Measurements from ENCODE around the gene BORCS5.
"Not testable (repeated sequence)": the region's sequence is repeated elsewhere in the genome, so short reads cannot be mapped to it uniquely, and the experiment has no call there.

Gene BORCS5

GRCh38 chr12:12492547-12492946 is 135.7 kb downstream of the BORCS5 start:
- no peak for DNase-seq

GRCh38 chr12:12495536-12495935 is 138.7 kb downstream of the BORCS5 start:
- DNase-seq, result no peak

- no peak for DNase-seq
These were observed 141.3 kb downstream of the BORCS5 start for GRCh38 chr12:12498210-12498609.

- no peak for DNase-seq
These were observed 143.2 kb downstream of the BORCS5 start for GRCh38 chr12:12499909-12500604.

- no peak for DNase-seq
These were observed 144.2 kb downstream of the BORCS5 start for GRCh38 chr12:12501121-12501520.

DNA sequence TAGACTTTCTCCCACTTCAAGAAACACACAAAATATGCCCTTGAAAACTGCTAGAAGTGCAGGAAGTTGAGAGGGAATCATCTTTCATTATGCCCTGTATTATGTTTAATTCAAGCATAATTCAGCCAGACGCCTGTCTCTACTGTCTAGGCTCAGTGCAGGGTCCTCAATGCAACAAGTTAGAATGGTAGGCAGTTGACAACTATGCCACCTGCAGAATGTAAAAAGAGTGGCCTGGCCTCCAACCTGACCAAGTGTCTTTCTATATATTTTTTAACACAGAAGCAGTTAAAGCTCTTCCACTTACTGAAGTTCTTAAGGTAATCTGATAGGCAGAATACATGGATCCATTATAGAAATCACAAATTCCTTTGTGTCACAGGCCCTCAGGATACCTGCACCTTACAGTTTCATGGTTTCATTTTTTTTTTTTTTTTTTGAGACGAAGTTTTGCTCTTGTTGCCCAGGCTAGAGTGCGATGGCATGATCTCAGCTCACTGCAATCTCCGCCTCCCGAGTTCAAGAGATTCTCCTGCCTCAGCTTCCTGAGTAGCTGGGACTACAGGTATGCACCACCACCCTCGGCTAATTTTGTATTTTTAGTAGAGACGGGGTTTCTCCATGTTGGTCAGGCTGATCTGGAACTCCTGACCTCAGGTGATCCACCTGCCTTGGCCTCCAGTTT is 145.4 kb downstream of the BORCS5 start:
- not testable (repeated sequence) for DNase-seq

- DNase-seq, result no peak
These were observed 145.9 kb downstream of the BORCS5 start for GRCh38 chr12:12502815-12503151.

DNA sequence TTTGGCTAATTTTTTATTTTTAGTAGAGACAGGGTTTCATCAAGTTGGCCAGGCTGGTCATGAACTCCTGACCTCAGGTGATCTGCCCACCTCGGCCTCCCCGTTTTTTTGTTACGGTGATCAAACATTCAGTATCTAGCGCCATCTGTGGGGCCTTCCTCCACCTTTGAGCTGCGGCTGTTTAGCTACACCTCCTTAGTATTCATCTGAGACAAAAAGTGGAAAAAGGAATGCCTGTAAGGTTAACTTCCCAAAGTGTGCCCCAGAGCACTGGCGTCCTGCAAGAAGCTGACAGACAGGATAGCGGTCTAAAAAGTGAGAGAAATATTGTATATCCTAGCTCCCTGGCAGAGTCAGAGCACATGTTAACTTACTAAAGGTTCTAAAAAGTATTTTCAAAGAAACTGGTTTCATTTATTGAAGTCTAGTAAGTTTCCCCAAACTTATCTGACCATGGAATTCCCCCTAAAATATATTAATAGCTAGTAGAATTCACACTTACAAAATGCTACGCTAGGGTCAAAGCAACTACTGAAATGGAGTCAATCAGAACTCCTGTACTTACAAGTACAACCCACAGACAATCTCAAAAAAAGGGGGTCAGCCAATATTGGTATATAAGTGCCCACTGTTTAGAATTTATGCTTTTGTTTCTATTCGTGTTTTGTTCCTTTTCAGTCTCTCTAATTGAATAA is 146.7 kb downstream of the BORCS5 start:
- DNase-seq, result no peak

DNA sequence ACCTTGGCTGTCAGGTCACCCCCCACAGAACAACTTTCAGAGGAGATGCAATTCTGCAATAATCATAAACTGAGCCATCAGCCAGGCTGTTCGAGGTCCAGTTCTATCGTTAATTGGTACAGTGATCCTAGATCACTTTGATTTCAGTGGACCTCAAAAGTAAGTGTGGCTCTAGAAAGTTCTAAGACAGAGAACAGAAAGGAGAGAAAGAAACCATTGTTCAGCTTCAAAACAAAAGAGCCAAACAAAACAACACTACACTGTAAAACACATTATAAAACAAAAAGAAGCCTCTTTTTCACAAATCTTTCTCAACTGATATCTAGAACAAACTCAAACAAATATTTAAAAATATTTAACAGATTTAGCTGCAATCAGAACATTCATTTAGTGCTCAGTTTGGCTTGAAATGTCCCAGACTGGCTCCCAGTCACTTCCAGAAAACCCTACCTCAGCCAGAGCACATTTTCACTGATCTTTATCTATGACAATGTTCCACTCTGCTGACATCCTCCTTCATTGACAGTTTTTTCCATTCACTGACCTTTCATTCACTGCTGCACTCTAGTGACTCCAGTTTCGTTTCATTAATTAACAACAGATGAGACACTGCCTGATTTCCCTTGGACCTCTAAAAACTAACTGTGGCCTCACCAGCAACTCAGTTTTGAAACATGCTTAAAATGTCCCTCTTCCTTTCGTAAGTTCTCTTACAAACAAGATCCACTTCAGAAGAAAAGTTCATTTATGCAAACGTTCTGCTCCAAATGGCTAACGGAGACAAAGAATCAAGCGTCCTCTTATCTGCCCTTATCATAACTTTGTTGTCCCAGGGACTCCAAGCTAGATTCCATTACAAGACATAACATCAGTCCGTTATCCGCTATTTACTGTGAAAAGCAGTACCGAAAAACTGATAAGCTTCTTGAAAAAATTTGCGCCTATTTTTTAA is 148.9 kb downstream of the BORCS5 start:
- no peak for DNase-seq

GRCh38 chr12:12506496-12506890 is 149.6 kb downstream of the BORCS5 start:
- DNase-seq, result no peak

DNA sequence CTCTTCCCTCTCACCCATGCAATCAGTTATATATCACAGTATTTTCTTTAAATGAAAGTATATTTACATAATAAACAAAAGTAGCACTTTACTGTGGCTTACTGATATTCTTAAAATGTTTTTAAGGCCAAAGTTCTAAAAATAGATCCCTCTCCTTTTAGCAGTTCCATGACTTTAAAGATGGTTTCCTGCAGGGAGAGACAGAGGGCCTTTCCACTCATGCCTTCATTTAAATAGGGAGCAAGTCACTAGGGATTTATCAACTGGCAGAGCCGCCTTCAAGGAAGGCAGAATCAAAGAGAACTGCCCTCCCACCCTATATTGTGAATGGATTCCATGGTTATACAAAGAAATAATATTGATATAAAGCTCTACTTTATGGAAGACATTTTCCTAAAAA is 150.2 kb downstream of the BORCS5 start:
- DNase-seq, result no peak

GRCh38 chr12:12508612-12509011 is 151.7 kb downstream of the BORCS5 start:
- no peak for DNase-seq

DNA sequence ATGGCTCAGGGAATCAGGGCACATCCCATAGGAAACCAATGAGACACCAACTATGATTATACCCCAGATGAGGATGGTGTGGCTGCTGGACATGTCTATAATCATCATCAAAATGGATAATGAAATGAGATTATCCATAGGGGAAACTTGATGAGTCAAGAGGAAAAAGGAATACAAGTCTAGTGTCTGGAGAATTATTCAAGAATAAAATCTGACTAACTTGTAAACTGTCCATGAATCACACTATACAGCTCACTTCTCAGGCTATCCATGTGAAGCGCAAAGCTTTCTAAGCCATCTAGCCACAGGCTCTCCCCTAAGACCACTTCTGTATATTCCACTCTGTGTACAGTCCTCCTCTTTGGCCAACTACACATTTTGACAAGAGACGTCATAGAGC is 153.3 kb downstream of the BORCS5 start:
- no peak for DNase-seq

DNA sequence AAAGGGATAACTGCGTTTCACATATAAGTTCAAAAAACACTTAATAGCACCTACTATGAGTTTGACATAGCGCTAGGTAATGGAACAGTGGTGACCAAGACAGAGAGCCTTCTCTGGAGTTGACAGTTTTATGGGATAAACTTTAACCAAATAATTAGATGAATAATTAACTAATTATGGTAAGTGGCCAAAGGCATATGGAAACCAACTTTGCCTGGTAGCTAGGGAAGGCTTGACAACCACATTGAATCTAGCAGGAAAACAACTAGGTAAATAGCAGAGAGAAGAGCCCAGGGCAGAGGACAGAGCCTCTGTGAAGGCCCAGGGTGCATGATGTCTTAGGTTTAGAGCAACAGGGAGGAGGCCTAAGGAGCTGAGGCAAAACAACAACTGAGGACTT is 153.7 kb downstream of the BORCS5 start:
- no peak for DNase-seq

DNA sequence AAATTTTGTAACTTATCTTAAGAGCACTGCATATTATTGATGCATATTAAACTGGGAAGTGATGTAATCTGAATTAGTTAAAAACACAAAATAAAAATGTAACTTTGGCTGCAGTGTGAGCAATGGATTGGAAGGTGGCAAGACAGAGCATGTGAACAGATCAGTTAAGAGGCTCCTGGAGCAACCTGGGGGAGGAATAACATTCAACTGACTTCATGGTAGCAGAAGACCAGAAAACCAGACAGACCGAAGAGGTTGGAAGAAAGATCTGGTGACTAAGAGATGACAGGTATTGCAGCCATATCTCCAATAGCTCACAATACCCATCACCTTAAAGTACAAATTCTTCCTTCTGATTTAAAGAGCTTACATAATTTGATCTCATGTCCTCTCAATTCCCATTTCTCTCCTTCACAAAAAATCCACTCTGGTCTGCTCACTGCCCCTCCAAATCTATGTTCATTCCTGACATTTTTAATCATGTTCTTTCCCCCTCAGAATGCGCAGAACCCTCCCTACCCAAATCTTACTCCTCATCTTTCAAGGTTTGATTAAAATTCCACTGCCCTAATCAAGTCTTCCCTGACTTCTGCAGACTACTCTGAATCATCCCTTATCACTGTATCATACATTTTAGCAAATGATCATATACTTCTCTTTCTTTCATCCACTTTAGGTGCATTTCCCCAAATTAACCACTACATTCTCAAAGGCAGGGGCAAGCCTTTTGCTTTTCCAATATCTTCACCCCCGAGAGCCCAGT is 154.3 kb downstream of the BORCS5 start:
- DNase-seq, result no peak

GRCh38 chr12:12511895-12512711 is 155.2 kb downstream of the BORCS5 start:
- no peak for DNase-seq

DNA sequence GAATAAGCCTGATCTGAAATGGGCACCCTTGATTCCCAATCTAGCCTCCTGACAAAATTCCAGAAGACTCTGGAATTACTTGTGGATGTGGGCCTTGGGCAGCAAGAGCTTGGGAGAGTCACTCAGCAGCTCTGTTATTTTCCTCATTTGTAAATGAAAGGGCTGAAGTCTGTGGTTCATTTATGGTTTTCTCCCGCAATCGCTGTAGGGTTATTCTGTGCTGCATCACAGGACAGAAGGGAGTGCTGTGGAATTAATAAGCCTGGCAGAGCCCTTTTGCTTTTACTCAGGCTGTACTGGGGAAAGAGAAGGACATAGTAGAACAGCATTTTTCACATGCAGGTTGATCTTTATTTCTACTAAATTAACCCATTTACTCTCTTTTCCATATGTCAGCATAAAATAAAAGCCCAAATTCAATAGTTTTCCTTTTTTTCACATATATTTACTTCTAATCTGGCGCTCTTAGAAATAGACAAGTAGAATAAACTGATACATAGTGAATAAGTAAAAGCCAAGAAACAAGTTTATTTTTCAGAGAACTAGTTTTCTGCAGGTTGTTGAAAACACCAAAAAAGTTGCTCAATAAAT is 156.6 kb downstream of the BORCS5 start:
- no peak for DNase-seq

DNA sequence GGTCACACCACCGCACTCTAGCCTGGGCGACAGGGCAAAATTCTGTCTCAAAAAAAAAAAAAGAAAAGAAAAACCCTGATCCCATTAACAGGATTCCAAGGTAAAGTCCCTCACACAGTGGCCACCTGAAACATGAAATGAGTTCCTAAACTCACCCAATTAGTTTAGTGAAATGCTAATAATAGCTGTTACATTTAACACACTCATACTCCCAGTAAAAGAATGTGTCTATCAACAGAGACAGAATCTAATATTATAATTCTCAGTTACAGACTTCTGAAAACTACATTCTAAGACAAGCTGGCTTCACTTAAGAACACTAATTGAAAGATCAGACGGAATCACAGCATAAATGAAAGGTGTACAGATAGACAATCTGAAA is 161.6 kb downstream of the BORCS5 start:
- no peak for DNase-seq

DNA sequence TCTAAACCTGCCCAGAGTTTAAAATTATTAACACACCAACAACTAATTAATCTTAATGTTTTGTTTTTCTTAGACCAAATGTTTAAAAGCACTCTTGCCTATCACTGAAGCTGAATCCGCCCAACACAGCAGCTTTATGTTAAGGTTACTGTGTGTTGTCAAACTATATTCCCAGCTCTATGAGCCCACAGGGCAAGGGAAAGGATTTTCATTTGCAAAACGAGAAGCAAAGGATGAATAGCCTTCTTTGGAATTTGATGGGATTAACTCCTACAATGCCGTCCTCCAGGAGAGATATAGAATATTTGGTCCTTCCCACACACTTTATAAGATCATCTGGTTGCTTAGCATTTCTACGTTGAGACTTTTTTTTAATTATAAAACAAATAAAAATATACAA is 162.0 kb downstream of the BORCS5 start:
- DNase-seq, result no peak

Measured in activated T-cell treated with anti-CD3 and anti-CD28 coated beads for 4 hours (primary cell).